ENCODE results near the gene MEDAG. TPM values are rescaled to one million over a fixed set of nuclear protein-coding genes. Genes with fewer than 3 reads are reported as not detected.

The MEDAG gene
- polyA plus RNA-seq, 3 donors: not detected

DNA sequence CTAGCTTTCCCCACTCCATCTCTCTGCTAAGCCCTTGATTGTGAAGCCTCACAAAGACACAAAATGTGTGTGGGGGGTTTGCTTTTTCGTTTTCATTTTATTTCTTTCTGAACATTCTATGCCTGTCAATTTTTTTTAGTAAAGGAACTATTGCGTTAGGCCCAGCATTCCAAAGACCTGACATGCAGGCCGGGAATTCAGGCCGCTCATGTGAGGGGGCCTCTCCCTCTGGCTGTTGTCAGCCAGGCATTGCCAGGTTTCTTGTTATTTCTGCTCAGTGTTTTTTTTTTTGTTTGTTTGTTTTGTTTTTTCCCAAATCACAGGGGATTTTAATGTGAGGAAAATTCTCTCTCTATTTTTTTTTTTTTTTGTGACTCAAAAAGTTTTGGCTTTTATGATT lies 10.3 kb upstream of the MEDAG start:
- Histone ChIP-seq H3K27me3 (ENCODE audit: control insufficient read depth in 2 of 2, insufficient read depth in 2 of 2, low read length in 2 of 2) (peaks cover 8 to 11% of the 10 kb centered on the region in 2 donors), H4K20me1 (ENCODE audit: insufficient read depth, low read length) (no peaks in the 10 kb centered on the region), H3K4me2 (replicated peaks; ENCODE audit: extremely low read depth, low read length, poor library complexity, severe bottlenecking) (no peak overlapping the region), H3K27ac (ENCODE audit: low read depth in 1 of 2, low read length in 2 of 2) (no peak overlapping the region), H3K9me3 (replicated peaks in 1 of 2; ENCODE audit: control insufficient read depth in 1 of 2, insufficient read depth in 1 of 2, low read length in 2 of 2) (no peaks in the 10 kb centered on the region), H3K4me3 (replicated peaks in 1 of 3; ENCODE audit: low read depth in 2 of 3, low read length in 3 of 3) (no peak overlapping the region), H3K4me1 (ENCODE audit: control insufficient read depth in 1 of 2, insufficient read depth in 2 of 2, low read length in 2 of 2) (no peaks in the 10 kb centered on the region), H3K36me3 (replicated peaks in 1 of 2; ENCODE audit: control insufficient read depth in 1 of 2, insufficient read depth in 2 of 2, low read length in 2 of 2) (no peaks in the 10 kb centered on the region), H3K79me2 (ENCODE audit: insufficient read depth, low read length) (no peaks in the 10 kb centered on the region), H3K9ac (ENCODE audit: insufficient read depth, low read length, poor library complexity, severe bottlenecking) (no peak overlapping the region), H2AFZ (ENCODE audit: insufficient read depth, low read depth, low read length, poor library complexity, severe bottlenecking) (no peak overlapping the region)
- Mint-ChIP-seq H3K27ac (no peak overlapping the region), H3K27me3 (ENCODE audit: low read depth in 3 of 3) (peaks cover 8 to 11% (median 10%) of the 10 kb centered on the region in 3 donors), H3K36me3 (no peaks in the 10 kb centered on the region), H3K9me3 (peaks cover 0 to 7% (median 0%) of the 10 kb centered on the region in 7 donors), H3K4me3 (no peak overlapping the region), H3K4me1 (no peaks in the 10 kb centered on the region)
- TF ChIP-seq, protein P1, sequence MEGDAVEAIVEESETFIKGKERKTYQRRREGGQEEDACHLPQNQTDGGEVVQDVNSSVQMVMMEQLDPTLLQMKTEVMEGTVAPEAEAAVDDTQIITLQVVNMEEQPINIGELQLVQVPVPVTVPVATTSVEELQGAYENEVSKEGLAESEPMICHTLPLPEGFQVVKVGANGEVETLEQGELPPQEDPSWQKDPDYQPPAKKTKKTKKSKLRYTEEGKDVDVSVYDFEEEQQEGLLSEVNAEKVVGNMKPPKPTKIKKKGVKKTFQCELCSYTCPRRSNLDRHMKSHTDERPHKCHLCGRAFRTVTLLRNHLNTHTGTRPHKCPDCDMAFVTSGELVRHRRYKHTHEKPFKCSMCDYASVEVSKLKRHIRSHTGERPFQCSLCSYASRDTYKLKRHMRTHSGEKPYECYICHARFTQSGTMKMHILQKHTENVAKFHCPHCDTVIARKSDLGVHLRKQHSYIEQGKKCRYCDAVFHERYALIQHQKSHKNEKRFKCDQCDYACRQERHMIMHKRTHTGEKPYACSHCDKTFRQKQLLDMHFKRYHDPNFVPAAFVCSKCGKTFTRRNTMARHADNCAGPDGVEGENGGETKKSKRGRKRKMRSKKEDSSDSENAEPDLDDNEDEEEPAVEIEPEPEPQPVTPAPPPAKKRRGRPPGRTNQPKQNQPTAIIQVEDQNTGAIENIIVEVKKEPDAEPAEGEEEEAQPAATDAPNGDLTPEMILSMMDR (IDR thresholded peaks at IDR 0.05): no peak
- intact Hi-C loops (cut with micrococcal nuclease): no loop called here
- WGBS (ENCODE audit: insufficient coverage): 100% methylated on average over 1 of the region's 4 CpGs
- no peak for DNase-seq

DNA sequence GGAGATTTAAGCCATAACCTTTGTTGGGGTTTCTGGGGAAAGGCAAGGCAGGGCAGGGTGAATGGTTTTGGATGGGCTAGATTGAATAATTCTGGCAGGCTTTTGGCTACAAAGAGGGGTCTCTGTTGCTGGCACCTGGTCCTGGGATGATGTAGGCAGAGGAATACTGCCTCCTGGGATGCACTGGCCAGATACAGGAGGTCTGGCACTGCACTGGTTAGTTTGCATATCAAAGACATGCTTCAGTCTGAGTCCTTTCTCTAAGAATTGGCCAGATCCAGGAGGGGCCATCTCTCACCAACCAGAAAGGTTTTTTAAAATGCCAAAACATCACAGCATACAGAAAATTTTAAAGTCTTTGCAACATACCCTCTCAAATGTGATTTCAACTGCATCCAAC lies 8.0 kb upstream of the MEDAG start:
- intact Hi-C loops (cut with micrococcal nuclease): no loop called here
- H3K9me3 ChIP-seq (replicated peaks in 1 of 2; ENCODE audit: control insufficient read depth in 1 of 2, insufficient read depth in 1 of 2, low read length in 2 of 2): no peaks in the 10 kb centered on the region
- TF ChIP-seq, protein P1 (IDR thresholded peaks at IDR 0.05): no peak
- H3K9ac ChIP-seq (ENCODE audit: insufficient read depth, low read length, poor library complexity, severe bottlenecking): no peak overlapping the region
- no peak overlapping the region for H3K27ac ChIP-seq (ENCODE audit: low read depth in 1 of 2, low read length in 2 of 2)
- Mint-ChIP-seq H3K4me1 (no peaks in the 10 kb centered on the region), H3K4me3 (no peak overlapping the region), H3K27me3 (ENCODE audit: low read depth in 3 of 3) (peaks cover 11 to 14% (median 12%) of the 10 kb centered on the region in 3 donors), H3K9me3 (peaks cover 0 to 5% (median 0%) of the 10 kb centered on the region in 7 donors), H3K36me3 (no peaks in the 10 kb centered on the region), H3K27ac (no peak overlapping the region)
- H3K4me2 ChIP-seq (replicated peaks; ENCODE audit: extremely low read depth, low read length, poor library complexity, severe bottlenecking): no peak overlapping the region
- no peak for DNase-seq
- H3K27me3 ChIP-seq (ENCODE audit: control insufficient read depth in 2 of 2, insufficient read depth in 2 of 2, low read length in 2 of 2): peaks cover 12 to 17% of the 10 kb centered on the region in 2 donors
- no peak overlapping the region for H3K4me3 ChIP-seq (replicated peaks in 1 of 3; ENCODE audit: low read depth in 2 of 3, low read length in 3 of 3)
- H3K36me3 ChIP-seq (replicated peaks in 1 of 2; ENCODE audit: control insufficient read depth in 1 of 2, insufficient read depth in 2 of 2, low read length in 2 of 2): no peaks in the 10 kb centered on the region
- no peaks in the 10 kb centered on the region for H4K20me1 ChIP-seq (ENCODE audit: insufficient read depth, low read length)
- no peaks in the 10 kb centered on the region for H3K79me2 ChIP-seq (ENCODE audit: insufficient read depth, low read length)
- H2AFZ ChIP-seq (ENCODE audit: insufficient read depth, low read depth, low read length, poor library complexity, severe bottlenecking): no peak overlapping the region
- no peaks in the 10 kb centered on the region for H3K4me1 ChIP-seq (ENCODE audit: control insufficient read depth in 1 of 2, insufficient read depth in 2 of 2, low read length in 2 of 2)
